ENCODE measurements around the gene RASA3. TPM values are rescaled to one million over a fixed set of nuclear protein-coding genes. Genes with fewer than 3 reads are reported as not detected.

RASA3 gene
- total RNA-seq, 1 experiment from 2014 or later: 18.6 TPM

- no peak for TF ChIP-seq EZH2phosphoT487 (IDR thresholded peaks at IDR 0.05; ENCODE audit: borderline replicate concordance)
- no peak for TF ChIP-seq SIN3A (IDR thresholded peaks at IDR 0.05; ENCODE audit: low read depth)
- no peak for TF ChIP-seq REST (IDR thresholded peaks at IDR 0.05; ENCODE audit: low read depth)
Observed at GRCh38 chr13:114142137-114142550, 9.7 kb upstream of the RASA3 start (continued).

GRCh38 chr13:114141261-114141996, 9.0 kb upstream of the RASA3 start:
- no peak overlapping the region for H2AFZ ChIP-seq (ENCODE audit: low read depth, low read length, poor library complexity, severe bottlenecking)
- H3K79me2 ChIP-seq (ENCODE audit: insufficient read depth, low read length): no peaks in the 10 kb centered on the region
- H3K4me1 ChIP-seq (ENCODE audit: control insufficient read depth in 1 of 2, insufficient read depth in 2 of 2, low read length in 2 of 2): peaks cover 4 to 10% of the 10 kb centered on the region in 2 experiments; a peak in 3 of 4 replicates
- no peaks in the 10 kb centered on the region for H3K27me3 ChIP-seq (ENCODE audit: insufficient read depth, low read length)
- no peaks in the 10 kb centered on the region for H4K20me1 ChIP-seq (ENCODE audit: insufficient read depth)
- H3K27ac ChIP-seq (ENCODE audit: low read depth, low read length): no peak overlapping the region; the same call in 1 of the 2 replicates
- RAD21 ChIA-PET (ENCODE audit: low non-redundant PET in 1 of 2, low total read pairs in 2 of 2, uncharacterized antibody in 2 of 2, unreplicated experiment in 2 of 2): no interaction called here
- no peak overlapping the region for H3K4me3 ChIP-seq (replicated peaks in 1 of 2; ENCODE audit: low read depth in 1 of 2, low read length in 2 of 2)
- no peaks in the 10 kb centered on the region for H3K36me3 ChIP-seq (ENCODE audit: control insufficient read depth in 1 of 2, insufficient read depth in 2 of 2, low read length in 2 of 2)
- no peak overlapping the region for H3K4me2 ChIP-seq (ENCODE audit: low read length)
- POLR2A ChIA-PET: no interaction called here
- TF ChIP-seq POLR2A (IDR thresholded peaks at IDR 0.05; ENCODE audit: borderline replicate concordance, extremely low read depth, insufficient read depth, insufficient read length) (no peak), ELF1 (IDR thresholded peaks at IDR 0.05; ENCODE audit: borderline replicate concordance, low read depth) (no peak), SIN3A (IDR thresholded peaks at IDR 0.05; ENCODE audit: low read depth) (no peak), SRF (IDR thresholded peaks at IDR 0.05; ENCODE audit: low read depth) (no peak), CBX3 (IDR thresholded peaks at IDR 0.05; ENCODE audit: low read depth) (no peak), REST (IDR thresholded peaks at IDR 0.05; ENCODE audit: low read depth) (no peak), POLR2AphosphoS5 (IDR thresholded peaks at IDR 0.05; ENCODE audit: low read depth, low read length) (no peak)
- ATAC-seq (no peak), DNase-seq (ENCODE audit: low read depth, low spot score) (no peak)
- CTCF ChIA-PET: no interaction called here
- H3K9me3 ChIP-seq (ENCODE audit: control insufficient read depth in 1 of 2, insufficient read depth in 1 of 2, low read depth in 1 of 2, low read length in 2 of 2): no peaks in the 10 kb centered on the region
- intact Hi-C loops (cut with micrococcal nuclease): loop anchor here (10.0 kb wide), 1 partner anchor 187 kb away; no protein-coding TSS in a partner anchor
- no TSS peak for BruUV-seq (replicated peaks)
- H3K9me2 ChIP-seq (ENCODE audit: insufficient read depth): no peaks in the 10 kb centered on the region
- H3K9ac ChIP-seq (ENCODE audit: low read length): no peak overlapping the region

Data from HCT116 (cell line).